ENCODE results near the gene RFX7.
A peak's percentile ranks its signal among the peaks of the same experiment; 100 is the strongest.

RFX7 gene

DNA sequence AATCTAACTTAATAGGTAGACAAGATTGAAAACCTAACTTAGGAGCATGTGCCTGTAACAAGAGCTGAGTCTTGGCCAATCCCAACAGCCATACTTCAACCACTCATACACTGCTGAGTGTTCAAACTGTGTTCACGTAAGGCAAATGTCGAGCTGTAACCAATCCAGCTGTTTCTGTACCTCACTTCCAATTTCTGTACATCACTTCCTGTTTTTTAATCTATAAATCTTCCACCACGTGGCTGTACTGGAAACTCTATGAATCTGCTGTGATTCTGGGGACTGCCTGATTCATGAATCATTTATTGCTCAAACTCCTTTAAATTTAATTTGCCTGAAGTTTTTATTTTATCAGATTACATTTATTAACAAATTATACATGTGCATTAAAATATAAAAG, 205.7 kb downstream of the RFX7 start:
- TF ChIP-seq MYC (IDR thresholded peaks at IDR 0.05; ENCODE audit: low read depth, low read length), result no peak; the same call in 1 of the 2 replicates
- TF ChIP-seq POLR2A (IDR thresholded peaks at IDR 0.05; ENCODE audit: extremely low read depth, insufficient read length), result no peak
- TF ChIP-seq, protein P1, sequence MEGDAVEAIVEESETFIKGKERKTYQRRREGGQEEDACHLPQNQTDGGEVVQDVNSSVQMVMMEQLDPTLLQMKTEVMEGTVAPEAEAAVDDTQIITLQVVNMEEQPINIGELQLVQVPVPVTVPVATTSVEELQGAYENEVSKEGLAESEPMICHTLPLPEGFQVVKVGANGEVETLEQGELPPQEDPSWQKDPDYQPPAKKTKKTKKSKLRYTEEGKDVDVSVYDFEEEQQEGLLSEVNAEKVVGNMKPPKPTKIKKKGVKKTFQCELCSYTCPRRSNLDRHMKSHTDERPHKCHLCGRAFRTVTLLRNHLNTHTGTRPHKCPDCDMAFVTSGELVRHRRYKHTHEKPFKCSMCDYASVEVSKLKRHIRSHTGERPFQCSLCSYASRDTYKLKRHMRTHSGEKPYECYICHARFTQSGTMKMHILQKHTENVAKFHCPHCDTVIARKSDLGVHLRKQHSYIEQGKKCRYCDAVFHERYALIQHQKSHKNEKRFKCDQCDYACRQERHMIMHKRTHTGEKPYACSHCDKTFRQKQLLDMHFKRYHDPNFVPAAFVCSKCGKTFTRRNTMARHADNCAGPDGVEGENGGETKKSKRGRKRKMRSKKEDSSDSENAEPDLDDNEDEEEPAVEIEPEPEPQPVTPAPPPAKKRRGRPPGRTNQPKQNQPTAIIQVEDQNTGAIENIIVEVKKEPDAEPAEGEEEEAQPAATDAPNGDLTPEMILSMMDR (IDR thresholded peaks at IDR 0.05; ENCODE audit: low read depth, low read length), result no peak
- peak; percentile 47; the same call in 1 of the 2 replicates for TF ChIP-seq MAX (IDR thresholded peaks at IDR 0.05; ENCODE audit: low read depth, low read length)
- no peak overlapping the region for H3K4me3 ChIP-seq (ENCODE audit: low read depth, low read length)
- peak; percentile 31 for DNase-seq (ENCODE audit: low read depth)

Data from NB4 (cell line).